HepG2 (cell line): ENCODE data around the gene FAM149A. TPM values are rescaled to one million over a fixed set of nuclear protein-coding genes. Genes with fewer than 3 reads are reported as not detected.

ENCODE experiments used
- CREB1 ChIP-seq, 2 experiments: fragments of 450-650 bp in 1 of 2; IDR thresholded peaks; 2 replicates each; pipeline ENCODE4 v1.6.1; 2016 to 2017; ENCODE audit warnings: control low read depth in 1 of 2, mild to moderate bottlenecking in 1 of 2, missing compliant biosample characterization in 1 of 2, missing genetic modification characterization in 1 of 2
- ELF1 ChIP-seq: sonication (generic); formaldehyde crosslinking; IDR thresholded peaks from 2 replicates; pipeline ENCODE4 v1.4.0; 2020; ENCODE audit warnings: missing genetic modification reagents
- FOXA1 ChIP-seq, 2 experiments: fragments of 450-650 bp in 1 of 2; sonication (generic) in 1 of 2; formaldehyde crosslinking in 1 of 2; IDR thresholded peaks; 2 replicates each; pipeline versions ENCODE4 v1.4.0 to v1.6.1; 2016 to 2020; ENCODE audit warnings: missing genetic modification reagents in 1 of 2
- ISL2 ChIP-seq: sonication (generic); formaldehyde crosslinking; IDR thresholded peaks from 2 replicates; pipeline ENCODE4 v1.5.0; 2020; ENCODE audit warnings: missing genetic modification reagents
- JARID2 ChIP-seq: sonication (generic); formaldehyde crosslinking; IDR thresholded peaks from 2 replicates; pipeline ENCODE4 v1.8.1; 2023; ENCODE audit warnings: missing genetic modification reagents, inconsistent platforms; ENCODE audit not compliant: insufficient replicate concordance
- KDM1A ChIP-seq: IDR thresholded peaks from 2 replicates; pipeline ENCODE4 v1.6.1; 2016; ENCODE audit warnings: missing compliant biosample characterization
- MAF1 ChIP-seq: sonication (generic); formaldehyde crosslinking; IDR thresholded peaks from 2 replicates; pipeline ENCODE4 v1.5.0; 2020; ENCODE audit warnings: missing genetic modification reagents, borderline replicate concordance
- POGZ ChIP-seq: sonication (generic); formaldehyde crosslinking; IDR thresholded peaks from 2 replicates; pipeline ENCODE4 v1.4.0; 2020; ENCODE audit warnings: mild to moderate bottlenecking, missing genetic modification reagents
- RXRB ChIP-seq: IDR thresholded peaks from 2 replicates; pipeline ENCODE4 v1.6.1; 2016; ENCODE audit warnings: borderline replicate concordance, missing genetic modification reagents, missing compliant biosample characterization
- SATB2 ChIP-seq: sonication (generic); formaldehyde crosslinking; IDR thresholded peaks from 2 replicates; pipeline ENCODE4 v1.5.0; 2020; ENCODE audit warnings: missing genetic modification reagents
- THAP7 ChIP-seq: sonication (generic); formaldehyde crosslinking; IDR thresholded peaks from 2 replicates; pipeline ENCODE4 v1.8.1; 2023; ENCODE audit warnings: mild to moderate bottlenecking, missing genetic modification reagents
- TOE1 ChIP-seq: sonication (generic); formaldehyde crosslinking; IDR thresholded peaks from 2 replicates; pipeline ENCODE4 v1.4.0; 2020; ENCODE audit warnings: mild to moderate bottlenecking, missing genetic modification reagents
- TSC22D2 ChIP-seq: sonication (generic); formaldehyde crosslinking; IDR thresholded peaks from 2 replicates; pipeline ENCODE4 v1.5.1; 2020; ENCODE audit warnings: missing genetic modification reagents, mild to moderate bottlenecking, borderline replicate concordance
- YEATS4 ChIP-seq: sonication (generic); formaldehyde crosslinking; IDR thresholded peaks from 2 replicates; pipeline ENCODE4 v1.4.0; 2020; ENCODE audit warnings: missing genetic modification reagents, borderline replicate concordance
- ZBTB7A ChIP-seq: sonication (generic); formaldehyde crosslinking; IDR thresholded peaks from 2 replicates; pipeline ENCODE4 v1.8.0; 2022; ENCODE audit warnings: mild to moderate bottlenecking, missing genetic modification reagents
- ZBTB7B ChIP-seq: sonication (generic); formaldehyde crosslinking; IDR thresholded peaks from 2 replicates; pipeline ENCODE4 v1.4.0; 2020; ENCODE audit warnings: missing genetic modification reagents
- ZMYM4 ChIP-seq: sonication (generic); formaldehyde crosslinking; IDR thresholded peaks from 2 replicates; pipeline ENCODE4 v1.8.1; 2023; ENCODE audit warnings: mild to moderate bottlenecking, missing genetic modification reagents
- ZNF414 ChIP-seq: sonication (generic); formaldehyde crosslinking; IDR thresholded peaks from 2 replicates; pipeline ENCODE4 v1.5.0; 2020; ENCODE audit warnings: missing genetic modification reagents
- ZNF615 ChIP-seq: sonication (generic); formaldehyde crosslinking; IDR thresholded peaks from 2 replicates; pipeline ENCODE4 v1.5.0; 2020; ENCODE audit warnings: mild to moderate bottlenecking, missing genetic modification reagents, borderline replicate concordance
- ZSCAN29 ChIP-seq: sonication (generic); formaldehyde crosslinking; conservative IDR thresholded peaks from 2 replicates; pipeline ENCODE4 v1.4.0; 2020; ENCODE audit warnings: mild to moderate bottlenecking, missing genetic modification reagents
- polyA plus RNA-seq, 8 experiments: library from polyadenylated mRNA; depleted of rRNA in 3 of 8; stranded (reverse) in 7 of 8; unstranded in 1 of 8; fragments of >200 nt; fragmentation: Illumina TruSeq in 4 of 8; extraction: Trizol in 4 of 8; gene quantifications; 2 replicates each; pipeline versions ENCODE4 v1.2.1 to v1.2.3, GENCODE V29; 2011 to 2016; ENCODE audit warnings: low read depth in 4 of 8, missing spikeins in 1 of 8, mixed read lengths in 1 of 8; ENCODE audit not compliant: insufficient read depth in 1 of 8
- total RNA-seq, 5 experiments: library from RNA; depleted of rRNA; stranded (reverse); fragments of >200 nt; fragmentation: Illumina TruSeq; extraction: Trizol; gene quantifications; 2 replicates each; pipeline ENCODE4 v1.2.3, GENCODE V29; 2016; ENCODE audit warnings: low read depth in 1 of 5
- TF ChIP-seq, protein P1 (sequence below): IDR thresholded peaks from 2 replicates; pipeline ENCODE4 v1.6.1; 2016
- TF ChIP-seq, protein P2 (sequence below): sonication (generic); formaldehyde crosslinking; IDR thresholded peaks from 2 replicates; pipeline ENCODE4 v1.5.1; 2020; ENCODE audit warnings: mild to moderate bottlenecking, missing genetic modification reagents, moderate library complexity

The FAM149A gene
- total and polyA plus RNA-seq, 2 of the 13 experiments (the other 11 are each of a cell fraction or from before 2014, with no cell fraction given) = not detected

DNA sequence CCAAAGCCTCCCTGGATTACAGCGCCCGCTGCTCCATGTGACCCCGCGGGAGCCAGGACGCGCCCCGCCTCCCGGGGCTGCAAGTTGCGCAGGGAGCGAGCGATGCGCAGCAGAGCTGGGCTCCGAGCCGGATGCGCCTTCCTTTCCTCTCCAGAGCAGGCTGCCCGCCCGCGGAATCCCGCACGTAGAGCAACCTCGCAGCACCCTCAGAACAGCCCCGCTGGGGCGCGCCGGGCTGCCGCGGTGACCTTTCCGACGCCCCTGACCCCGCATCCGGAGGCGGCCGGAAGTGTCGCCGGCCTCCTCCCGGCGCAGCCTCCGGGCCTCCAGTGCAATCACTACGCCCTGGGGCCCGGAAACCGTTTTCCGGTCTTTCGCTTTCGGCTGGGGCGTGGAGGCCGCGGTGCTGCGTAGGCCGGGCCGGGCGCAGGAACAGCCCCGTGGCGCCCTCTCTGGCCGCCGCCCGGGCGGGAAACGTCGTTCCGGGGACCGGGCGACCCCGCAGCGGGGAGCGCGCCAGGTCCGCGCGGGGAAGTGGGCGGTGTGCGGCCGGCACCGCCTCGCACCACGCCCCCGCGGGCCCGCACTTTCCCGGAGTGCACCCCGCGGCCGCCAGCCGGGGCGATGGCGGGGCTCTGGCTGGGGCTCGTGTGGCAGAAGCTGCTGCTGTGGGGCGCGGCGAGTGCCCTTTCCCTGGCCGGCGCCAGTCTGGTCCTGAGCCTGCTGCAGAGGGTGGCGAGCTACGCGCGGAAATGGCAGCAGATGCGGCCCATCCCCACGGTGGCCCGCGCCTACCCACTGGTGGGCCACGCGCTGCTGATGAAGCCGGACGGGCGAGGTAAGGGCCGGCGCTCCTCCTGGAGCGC is 86.9 kb downstream of the FAM149A start, which contains the start of gene CYP4V2 (continued):
- peak; percentile 69; the same call in 1 of the 2 replicates for TF ChIP-seq ZNF414 (CRISPR knock-in tag)
- peak; percentile 76 for TF ChIP-seq ELF1 (CRISPR knock-in tag)
- TF ChIP-seq FOXA1 (IDR thresholded peaks at IDR 0.05) = no peak
- TF ChIP-seq FOXA1 (CRISPR knock-in tag; IDR thresholded peaks at IDR 0.05) = 0 out of 2 replicates have a peak, but pooled peaks have one; percentile 11
- TF ChIP-seq TOE1 (CRISPR knock-in tag) = peak; percentile 33; the same call in 1 of the 2 replicates
- no peak for TF ChIP-seq JARID2 (CRISPR knock-in tag)
- peak; percentile 97 for TF ChIP-seq ZMYM4 (CRISPR knock-in tag)
- peak; percentile 80 for TF ChIP-seq ISL2 (CRISPR knock-in tag)
- TF ChIP-seq TSC22D2 (CRISPR knock-in tag) = peak; percentile 30
- no peak for TF ChIP-seq THAP7
- no peak for TF ChIP-seq SATB2 (CRISPR knock-in tag)
- peak; percentile 60; the same call in 1 of the 2 replicates for TF ChIP-seq ZBTB7B
- peak; percentile 26; the same call in 1 of the 2 replicates for TF ChIP-seq MAF1 (CRISPR knock-in tag)
- TF ChIP-seq POGZ (CRISPR knock-in tag) = peak; percentile 99
- TF ChIP-seq ZNF615 = no peak
- TF ChIP-seq, protein P1, sequence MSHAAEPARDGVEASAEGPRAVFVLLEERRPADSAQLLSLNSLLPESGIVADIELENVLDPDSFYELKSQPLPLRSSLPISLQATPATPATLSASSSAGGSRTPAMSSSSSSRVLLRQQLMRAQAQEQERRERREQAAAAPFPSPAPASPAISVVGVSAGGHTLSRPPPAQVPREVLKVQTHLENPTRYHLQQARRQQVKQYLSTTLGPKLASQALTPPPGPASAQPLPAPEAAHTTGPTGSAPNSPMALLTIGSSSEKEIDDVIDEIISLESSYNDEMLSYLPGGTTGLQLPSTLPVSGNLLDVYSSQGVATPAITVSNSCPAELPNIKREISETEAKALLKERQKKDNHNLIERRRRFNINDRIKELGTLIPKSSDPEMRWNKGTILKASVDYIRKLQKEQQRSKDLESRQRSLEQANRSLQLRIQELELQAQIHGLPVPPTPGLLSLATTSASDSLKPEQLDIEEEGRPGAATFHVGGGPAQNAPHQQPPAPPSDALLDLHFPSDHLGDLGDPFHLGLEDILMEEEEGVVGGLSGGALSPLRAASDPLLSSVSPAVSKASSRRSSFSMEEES (CRISPR knock-in tag) = peak; percentile 25; the same call in 1 of the 2 replicates
- peak; percentile 98 for TF ChIP-seq ZSCAN29 (CRISPR knock-in tag)
- TF ChIP-seq YEATS4 (CRISPR knock-in tag) = peak; percentile 98
- TF ChIP-seq CREB1 (IDR thresholded peaks at IDR 0.05) = 0 out of 2 replicates have a peak, but pooled peaks have one; percentile 12
- no peak for TF ChIP-seq CREB1 (CRISPR knock-in tag; IDR thresholded peaks at IDR 0.05)
- peak; percentile 64; the same call in 1 of the 2 replicates for TF ChIP-seq KDM1A (CRISPR knock-in tag)
- peak; percentile 63; the same call in 1 of the 2 replicates for TF ChIP-seq RXRB
- TF ChIP-seq, protein P2, sequence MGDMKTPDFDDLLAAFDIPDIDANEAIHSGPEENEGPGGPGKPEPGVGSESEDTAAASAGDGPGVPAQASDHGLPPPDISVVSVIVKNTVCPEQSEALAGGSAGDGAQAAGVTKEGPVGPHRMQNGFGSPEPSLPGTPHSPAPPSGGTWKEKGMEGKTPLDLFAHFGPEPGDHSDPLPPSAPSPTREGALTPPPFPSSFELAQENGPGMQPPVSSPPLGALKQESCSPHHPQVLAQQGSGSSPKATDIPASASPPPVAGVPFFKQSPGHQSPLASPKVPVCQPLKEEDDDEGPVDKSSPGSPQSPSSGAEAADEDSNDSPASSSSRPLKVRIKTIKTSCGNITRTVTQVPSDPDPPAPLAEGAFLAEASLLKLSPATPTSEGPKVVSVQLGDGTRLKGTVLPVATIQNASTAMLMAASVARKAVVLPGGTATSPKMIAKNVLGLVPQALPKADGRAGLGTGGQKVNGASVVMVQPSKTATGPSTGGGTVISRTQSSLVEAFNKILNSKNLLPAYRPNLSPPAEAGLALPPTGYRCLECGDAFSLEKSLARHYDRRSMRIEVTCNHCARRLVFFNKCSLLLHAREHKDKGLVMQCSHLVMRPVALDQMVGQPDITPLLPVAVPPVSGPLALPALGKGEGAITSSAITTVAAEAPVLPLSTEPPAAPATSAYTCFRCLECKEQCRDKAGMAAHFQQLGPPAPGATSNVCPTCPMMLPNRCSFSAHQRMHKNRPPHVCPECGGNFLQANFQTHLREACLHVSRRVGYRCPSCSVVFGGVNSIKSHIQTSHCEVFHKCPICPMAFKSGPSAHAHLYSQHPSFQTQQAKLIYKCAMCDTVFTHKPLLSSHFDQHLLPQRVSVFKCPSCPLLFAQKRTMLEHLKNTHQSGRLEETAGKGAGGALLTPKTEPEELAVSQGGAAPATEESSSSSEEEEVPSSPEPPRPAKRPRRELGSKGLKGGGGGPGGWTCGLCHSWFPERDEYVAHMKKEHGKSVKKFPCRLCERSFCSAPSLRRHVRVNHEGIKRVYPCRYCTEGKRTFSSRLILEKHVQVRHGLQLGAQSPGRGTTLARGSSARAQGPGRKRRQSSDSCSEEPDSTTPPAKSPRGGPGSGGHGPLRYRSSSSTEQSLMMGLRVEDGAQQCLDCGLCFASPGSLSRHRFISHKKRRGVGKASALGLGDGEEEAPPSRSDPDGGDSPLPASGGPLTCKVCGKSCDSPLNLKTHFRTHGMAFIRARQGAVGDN = peak; percentile 90
- TF ChIP-seq ZBTB7A (CRISPR knock-in tag) = no peak
